GM20431 (cell line): ENCODE results near the gene NUP37.

Experiments
- in situ Hi-C: fragments of 300-500 bp; cut with MseI, MboI; formaldehyde crosslinking; loops from one replicate; pipeline ENCODE4 v1.15.0; 2020; ENCODE audit warnings: low sequenced_read_pairs; ENCODE audit not compliant: unreplicated experiment

NUP37 gene

DNA sequence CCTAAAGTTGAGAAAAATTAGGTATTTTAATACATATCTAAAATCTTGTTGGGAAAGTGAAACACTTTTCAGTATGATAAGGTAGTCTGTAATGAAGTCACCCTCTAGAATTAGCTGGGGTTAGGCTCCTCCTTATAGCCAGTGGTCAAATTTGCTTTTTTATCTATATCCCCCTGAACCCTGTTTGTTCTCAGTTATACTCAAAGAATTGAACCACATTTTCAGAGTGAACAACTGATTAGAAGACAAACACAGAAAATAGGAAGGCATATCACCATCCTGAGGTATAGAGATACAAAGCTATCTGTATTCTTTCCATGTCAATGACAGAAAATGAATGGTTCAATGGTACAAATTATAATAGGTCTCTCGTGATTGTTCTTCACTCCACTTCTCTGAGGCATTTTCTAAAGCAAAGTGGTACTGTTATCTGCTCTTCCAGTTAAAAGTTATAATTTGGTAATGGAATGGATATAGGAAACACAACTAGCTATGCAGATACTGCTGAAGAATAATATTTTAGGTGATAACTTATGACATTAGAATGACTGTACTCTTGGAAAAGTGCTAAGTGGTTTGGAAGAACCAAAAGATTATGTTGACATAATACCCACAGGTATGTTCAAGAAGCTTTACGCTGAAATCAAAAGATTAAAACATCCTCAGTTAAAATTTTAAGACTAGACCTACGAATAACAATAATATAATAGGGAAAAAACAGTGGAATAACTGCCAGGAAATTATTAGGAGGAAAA lies 85.7 kb downstream of the NUP37 start:
- in situ Hi-C loops, result no loop called here

DNA sequence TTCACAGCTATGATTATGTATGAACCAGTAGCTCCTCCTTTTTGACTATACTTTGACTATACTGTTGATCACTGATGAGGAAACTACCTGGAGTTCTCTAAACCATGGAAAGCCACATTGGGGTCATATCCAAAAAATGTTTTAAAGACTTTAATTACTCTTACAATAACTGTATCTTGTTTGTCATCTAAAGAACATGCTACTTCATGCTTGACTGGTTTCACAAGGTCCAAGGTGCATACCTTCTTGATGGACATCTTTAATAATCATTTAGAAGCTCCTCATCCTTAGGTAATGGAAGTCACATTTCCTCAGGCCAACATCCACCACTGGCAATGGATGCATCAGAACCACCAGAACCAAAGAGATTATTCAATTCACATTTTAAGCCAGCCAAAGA lies 88.1 kb downstream of the NUP37 start:
- in situ Hi-C loops, result no loop called here

DNA sequence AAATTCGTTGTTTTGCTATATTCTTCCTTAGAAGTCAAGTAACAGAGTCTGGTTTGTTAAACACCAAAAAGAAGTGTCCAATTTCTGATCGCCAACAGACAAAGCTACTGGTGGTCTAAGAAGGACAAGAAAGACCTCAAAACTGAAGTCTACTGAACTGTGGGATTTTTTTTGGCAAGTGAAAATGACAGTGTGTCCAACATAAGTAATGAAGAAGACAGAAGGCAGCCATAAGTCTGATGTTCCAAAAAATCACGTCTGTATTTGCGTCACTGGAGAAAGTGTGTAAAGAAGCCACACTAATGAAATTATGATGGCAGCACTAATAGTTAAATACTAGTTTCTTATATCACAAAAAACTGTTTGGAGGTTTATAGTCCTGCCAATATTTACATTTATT lies 90.8 kb downstream of the NUP37 start:
- in situ Hi-C loops, result no loop called here

DNA sequence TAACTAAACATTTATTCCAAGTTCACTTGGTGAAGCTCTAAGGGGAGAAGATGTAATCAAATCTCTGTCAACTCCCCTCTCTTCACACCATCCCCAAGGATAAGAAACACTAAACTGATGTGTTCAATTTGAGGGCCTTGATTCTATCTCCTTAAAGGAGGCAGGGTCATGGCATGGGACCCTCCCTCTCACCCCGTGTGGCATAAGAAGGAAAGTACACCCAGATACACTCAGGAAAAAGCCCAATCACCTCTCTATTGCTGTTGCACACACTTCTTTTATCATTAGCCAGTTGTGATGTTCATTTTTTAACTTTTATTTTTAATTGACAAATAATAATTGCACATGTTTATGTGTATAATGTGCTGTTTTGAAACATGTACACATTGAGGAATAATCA lies 93.2 kb downstream of the NUP37 start:
- in situ Hi-C loops, result no loop called here

DNA sequence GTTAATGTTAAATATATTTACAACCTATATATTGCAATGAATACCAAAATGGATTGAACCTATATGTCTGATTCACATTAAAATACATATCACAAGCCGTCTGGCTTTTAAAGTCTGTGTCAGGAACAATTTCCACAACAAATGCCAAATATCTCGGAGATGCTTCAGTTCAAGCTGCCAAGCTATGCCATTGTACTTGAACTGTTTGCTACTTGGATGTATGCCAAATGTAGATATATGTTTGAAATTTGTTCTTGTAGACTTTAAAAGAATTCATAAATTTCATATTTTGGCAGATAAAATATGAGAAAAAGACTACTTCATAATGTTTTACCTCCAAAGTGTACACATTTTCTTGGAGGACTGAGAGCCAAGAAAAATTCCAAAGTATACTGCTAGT lies 95.1 kb downstream of the NUP37 start:
- in situ Hi-C loops, result no loop called here

DNA sequence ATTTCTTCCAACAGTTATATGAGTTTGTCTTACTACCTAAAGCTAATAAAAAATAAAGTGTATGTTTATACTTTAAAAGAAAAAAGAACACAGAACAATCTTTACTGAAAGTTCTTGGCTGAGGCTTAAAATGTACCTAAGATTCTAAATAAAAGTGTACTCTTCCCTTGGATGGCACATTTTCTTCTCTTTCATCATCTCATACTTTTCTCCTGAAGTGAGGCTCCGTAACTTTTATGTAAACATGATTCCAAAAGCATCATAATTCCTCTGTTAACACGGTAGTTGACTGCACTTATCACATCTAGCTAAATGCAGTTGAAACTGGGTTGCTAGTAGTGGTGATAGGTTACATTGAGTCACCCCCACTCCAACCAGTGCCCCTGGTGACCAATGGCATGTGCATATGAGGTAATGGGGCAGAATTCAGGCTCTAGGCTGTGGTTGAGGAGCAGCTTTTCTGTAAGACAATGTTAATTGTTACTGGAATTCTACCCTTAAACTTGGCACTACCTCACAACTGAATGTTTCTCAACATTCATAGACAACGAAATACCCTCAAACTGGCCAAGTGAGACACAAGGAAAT lies 96.5 kb downstream of the NUP37 start:
- in situ Hi-C loops, result no loop called here
